Measurements from ENCODE around the gene RNF166. TPM values are rescaled to one million over a fixed set of nuclear protein-coding genes. Genes with fewer than 3 reads are reported as not detected.

RNF166 gene
- total and polyA plus RNA-seq, 2 of the 13 experiments (the other 11 are each of a cell fraction or from before 2014, with no cell fraction given), result 21.4 to 23.0 TPM

- intact Hi-C loops (cut with micrococcal nuclease; ENCODE audit: unreplicated experiment) (no loop called here), in situ Hi-C loops (cut with HindIII; ENCODE audit: extremely low pct_ligation_motif_present, low pct_unique_long_range_greater_than_20kb) (no loop called here)
- no peak overlapping the region for H3K4me2 ChIP-seq (ENCODE audit: low read depth, low read length)
- no peak overlapping the region for H2AFZ ChIP-seq (ENCODE audit: low read length)
- FAIRE-seq, result no peak
- 95% methylated on average over 7 of the region's 7 CpGs for WGBS (ENCODE audit: low lambda C conversion rate)
- no peaks in the 10 kb centered on the region for H4K20me1 ChIP-seq (ENCODE audit: insufficient read depth, low read length)
- H3K36me3 ChIP-seq (replicated peaks in 1 of 2; ENCODE audit: control insufficient read depth in 1 of 2, insufficient read depth in 2 of 2, low read length in 2 of 2), result peaks cover 11 to 12% of the 10 kb centered on the region in 2 experiments; a peak in 4 of 5 replicates
- H3K27ac ChIP-seq (ENCODE audit: extremely low read length, insufficient read depth, low read length), result no peak overlapping the region
- peaks cover 27 to 38% of the 10 kb centered on the region in 2 experiments for H3K27me3 ChIP-seq (ENCODE audit: control insufficient read depth in 1 of 2, insufficient read depth in 2 of 2, low read length in 2 of 2)
- peaks cover 21% of the 10 kb centered on the region for H3K4me1 ChIP-seq (ENCODE audit: insufficient read depth, low read length)
- no peak for ATAC-seq
- TF ChIP-seq ZNF362 (CRISPR knock-in tag; IDR thresholded peaks at IDR 0.05; ENCODE audit: borderline replicate concordance), result no peak
- no peak for TF ChIP-seq CHD2 (IDR thresholded peaks at IDR 0.05; ENCODE audit: low read depth, low read length)
- TF ChIP-seq RNF2 (conservative IDR thresholded peaks at IDR 0.05; ENCODE audit: low read depth), result no peak
- TF ChIP-seq NFKB2 (CRISPR knock-in tag; IDR thresholded peaks at IDR 0.05; ENCODE audit: borderline replicate concordance), result no peak
- no peak for TF ChIP-seq ZNF33B (CRISPR knock-in tag; IDR thresholded peaks at IDR 0.05)
- no peak for TF ChIP-seq ZNF614 (CRISPR knock-in tag; IDR thresholded peaks at IDR 0.05; ENCODE audit: borderline replicate concordance)
- TF ChIP-seq KLF13 (CRISPR knock-in tag; IDR thresholded peaks at IDR 0.05), result no peak
- TF ChIP-seq SMAD3 (CRISPR knock-in tag; IDR thresholded peaks at IDR 0.05), result no peak
- ChIA-PET POLR2A (no interaction called here), CTCF (ENCODE audit: low intra/inter-chr PET ratio, low total read pairs) (no interaction called here)
- no peak overlapping the region for H3K9ac ChIP-seq (ENCODE audit: insufficient read depth, low read depth, low read length)
- H3K9me3 ChIP-seq (ENCODE audit: low read length), result no peaks in the 10 kb centered on the region
- no TSS peak for BruUV-seq (replicated peaks)
- H3K4me3 ChIP-seq (replicated peaks in 1 of 3; ENCODE audit: insufficient read depth in 1 of 3, low read depth in 2 of 3, low read length in 3 of 3), result no peak overlapping the region
- no peak for DNase-seq (ENCODE audit: low spot score)
- H3K79me2 ChIP-seq (ENCODE audit: insufficient read depth, low read length), result no peaks in the 10 kb centered on the region
Measured at GRCh38 chr16:88695753-88696152, 10.5 kb downstream of the RNF166 start.

GRCh38 chr16:88695218-88695617 lies 11.0 kb downstream of the RNF166 start:
- in situ Hi-C loops (cut with HindIII; ENCODE audit: extremely low pct_ligation_motif_present, low pct_unique_long_range_greater_than_20kb), result no loop called here
- no peak for FAIRE-seq
- Histone ChIP-seq H3K27ac (ENCODE audit: extremely low read length, insufficient read depth, low read length) (no peak overlapping the region), H3K9me3 (ENCODE audit: low read length) (no peaks in the 10 kb centered on the region), H3K4me1 (ENCODE audit: insufficient read depth, low read length) (peaks cover 16% of the 10 kb centered on the region), H2AFZ (ENCODE audit: low read length) (no peak overlapping the region), H3K36me3 (replicated peaks in 1 of 2; ENCODE audit: control insufficient read depth in 1 of 2, insufficient read depth in 2 of 2, low read length in 2 of 2) (peaks cover 11 to 12% of the 10 kb centered on the region in 2 experiments; a peak in 4 of 5 replicates), H3K9ac (ENCODE audit: insufficient read depth, low read depth, low read length) (no peak overlapping the region), H3K79me2 (ENCODE audit: insufficient read depth, low read length) (no peaks in the 10 kb centered on the region), H4K20me1 (ENCODE audit: insufficient read depth, low read length) (no peaks in the 10 kb centered on the region), H3K4me2 (ENCODE audit: low read depth, low read length) (no peak overlapping the region), H3K27me3 (ENCODE audit: control insufficient read depth in 1 of 2, insufficient read depth in 2 of 2, low read length in 2 of 2) (peaks cover 33 to 43% of the 10 kb centered on the region in 2 experiments), H3K4me3 (replicated peaks in 1 of 3; ENCODE audit: insufficient read depth in 1 of 3, low read depth in 2 of 3, low read length in 3 of 3) (no peak overlapping the region)
- 73% methylated on average over 13 of the region's 15 CpGs for WGBS (ENCODE audit: low lambda C conversion rate)
- no TSS peak for BruUV-seq (replicated peaks)
- no peak for DNase-seq (ENCODE audit: low spot score)
- POLR2A ChIA-PET, result no interaction called here
- CTCF ChIA-PET (ENCODE audit: low intra/inter-chr PET ratio, low total read pairs), result no interaction called here
- ATAC-seq, result peak; percentile 2; the same call in 1 of the 3 replicates
- intact Hi-C loops (cut with micrococcal nuclease; ENCODE audit: unreplicated experiment), result no loop called here
- TF ChIP-seq AGO2 (optimal IDR thresholded peaks at IDR 0.05; ENCODE audit: low read depth, low read length), result peak; percentile 53
- TF ChIP-seq HNRNPL (IDR thresholded peaks at IDR 0.05; ENCODE audit: low read depth, low read length), result peak; percentile 73; the same call in 1 of the 2 replicates
- TF ChIP-seq ZNF839 (CRISPR knock-in tag; IDR thresholded peaks at IDR 0.05; ENCODE audit: borderline replicate concordance), result 0 out of 2 replicates have a peak, but pooled peaks have one; percentile 55
- peak; percentile 66 for TF ChIP-seq ZBTB33 (CRISPR knock-in tag; IDR thresholded peaks at IDR 0.05)
- peak; percentile 17 for TF ChIP-seq AGO1 (IDR thresholded peaks at IDR 0.05; ENCODE audit: low read depth, low read length, poor library complexity, severe bottlenecking)
- no peak for TF ChIP-seq KAT7 (CRISPR knock-in tag; IDR thresholded peaks at IDR 0.05; ENCODE audit: borderline replicate concordance)
- TF ChIP-seq KDM2A (CRISPR knock-in tag; IDR thresholded peaks at IDR 0.05; ENCODE audit: borderline replicate concordance, low read depth), result peak; percentile 53; the same call in 1 of the 2 replicates
